ENCODE results near the gene PPP1R7.
A peak's percentile ranks its signal among the peaks of the same experiment; 100 is the strongest.

Gene PPP1R7

DNA sequence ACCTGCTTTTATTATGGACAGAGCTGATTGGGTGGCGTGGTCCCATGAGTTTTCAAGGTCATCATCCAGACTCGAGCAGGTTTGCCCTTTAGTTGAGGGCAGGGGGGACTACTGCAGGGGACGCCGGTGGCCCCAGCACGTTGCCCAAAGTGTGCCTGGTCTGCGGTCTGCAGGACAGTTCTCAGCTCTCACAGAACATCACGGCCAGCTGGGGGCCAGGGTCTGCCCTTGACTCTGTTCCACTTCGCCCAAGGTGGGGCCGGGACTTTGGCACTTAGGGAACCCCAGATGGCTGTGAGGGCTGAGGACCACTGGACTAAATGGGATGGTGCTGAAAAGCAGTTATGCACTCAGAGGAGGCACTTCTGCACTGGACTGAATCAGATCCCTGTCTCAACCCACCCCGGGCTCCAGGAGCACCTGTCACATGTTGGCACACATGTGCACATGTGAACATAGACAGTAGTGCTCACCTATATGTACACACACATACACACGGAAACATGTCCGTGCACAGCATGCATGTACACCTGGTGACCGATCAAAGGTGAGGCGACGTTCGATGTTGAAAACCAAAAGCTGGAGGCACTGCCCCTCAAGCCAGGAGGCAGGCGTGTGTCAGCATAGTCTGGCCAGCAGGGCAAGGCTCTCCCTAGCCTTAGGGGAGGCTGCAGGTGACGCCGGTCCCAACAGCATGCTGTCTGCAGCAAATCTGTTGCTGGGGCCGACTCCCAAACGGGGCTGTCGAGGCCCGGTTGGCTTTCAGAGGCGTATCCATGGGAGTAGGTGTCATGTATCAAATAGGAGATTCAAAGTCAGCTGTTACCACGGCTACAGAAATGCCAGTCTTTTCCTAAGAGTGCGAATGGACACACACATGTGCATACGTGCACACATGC lies 48.4 kb downstream of the PPP1R7 start:
- no peak for DNase-seq

DNA sequence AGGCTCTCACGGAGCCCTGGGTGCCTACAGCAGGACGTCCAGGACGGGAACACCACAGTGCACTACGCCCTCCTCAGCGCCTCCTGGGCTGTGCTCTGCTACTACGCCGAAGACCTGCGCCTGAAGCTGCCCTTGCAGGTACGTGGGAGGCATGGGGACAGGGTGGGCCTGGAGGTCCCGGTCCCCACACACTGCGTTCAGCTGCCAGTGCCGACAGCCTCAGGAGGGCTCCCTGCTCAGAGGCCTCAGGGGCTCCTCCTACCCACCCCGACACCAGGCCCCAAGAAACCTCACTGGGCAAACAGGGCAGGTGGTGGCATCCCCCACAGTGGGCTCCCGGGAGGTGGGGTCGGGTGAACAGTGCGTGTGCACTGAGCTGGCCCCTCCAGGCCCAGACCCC lies 49.0 kb downstream of the PPP1R7 start:
- no peak for DNase-seq

DNA sequence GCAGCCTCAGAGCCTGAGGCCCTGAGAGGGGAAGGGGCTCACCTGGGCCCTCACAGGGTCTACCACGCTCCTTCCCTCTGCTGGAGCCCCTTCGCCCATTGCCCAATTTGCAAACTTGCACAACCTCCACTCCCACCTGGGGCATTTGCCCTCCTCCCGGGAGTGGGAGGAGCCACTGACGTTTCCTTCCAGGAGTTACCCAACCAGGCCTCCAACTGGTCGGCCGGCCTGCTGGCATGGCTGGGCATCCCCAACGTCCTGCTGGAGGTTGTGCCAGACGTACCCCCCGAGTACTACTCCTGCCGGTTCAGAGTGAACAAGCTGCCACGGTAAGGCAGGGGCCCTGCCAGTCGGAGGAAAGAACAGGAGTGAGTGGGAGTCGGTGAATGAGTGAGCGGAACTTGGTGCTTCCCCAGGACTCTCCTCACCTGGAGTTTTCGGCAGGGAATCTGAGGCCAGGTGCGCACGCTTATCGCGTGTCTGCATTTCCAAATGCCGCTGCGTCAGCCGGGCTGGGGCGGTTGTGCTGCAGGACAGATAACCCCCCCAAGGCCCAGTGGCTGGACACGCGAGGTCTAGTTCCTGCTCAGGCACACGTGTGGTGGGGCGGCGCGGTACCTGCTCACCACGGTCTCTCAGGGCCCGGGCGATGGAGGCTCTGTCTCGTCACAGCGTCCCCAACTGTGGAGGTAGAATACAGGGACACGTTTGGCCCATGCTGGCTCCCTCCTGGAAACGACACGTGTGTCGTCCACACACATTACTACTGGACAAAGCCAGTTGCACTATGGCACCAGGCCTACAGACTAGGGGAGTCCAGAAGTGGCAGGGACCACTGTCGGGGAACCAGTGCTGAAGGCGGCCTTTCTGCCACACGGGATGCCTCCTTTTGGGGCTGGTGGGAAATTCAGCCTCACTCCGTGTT lies 49.9 kb downstream of the PPP1R7 start:
- DNase-seq = no peak

DNA sequence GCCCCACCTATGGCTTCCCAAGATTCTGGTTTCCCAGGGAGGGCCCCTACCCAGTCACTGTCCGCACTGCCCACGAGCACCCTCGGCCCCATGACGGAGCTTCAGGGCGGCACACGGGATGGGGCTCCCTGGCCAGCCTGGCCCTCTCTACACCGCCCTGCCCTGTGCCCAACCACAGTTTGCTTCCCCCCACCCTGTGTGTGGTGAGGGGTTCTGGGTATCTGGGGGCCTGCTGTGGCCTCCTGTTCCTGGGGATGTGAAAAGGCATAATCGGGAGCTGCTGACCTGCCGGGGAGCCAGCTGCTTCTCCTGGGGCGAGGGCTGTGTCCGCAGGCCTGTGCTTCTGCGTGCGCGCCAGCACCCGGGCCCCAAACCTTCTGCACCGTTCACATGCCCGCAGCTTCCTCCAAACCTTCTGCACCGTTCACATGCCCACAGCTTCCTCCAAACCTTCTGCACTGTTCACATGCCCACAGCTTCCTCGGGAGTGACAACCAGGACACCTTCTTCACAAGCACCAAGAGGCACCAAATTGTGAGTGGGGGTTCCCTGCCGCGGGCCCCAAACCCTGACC lies 50.6 kb downstream of the PPP1R7 start:
- peak; percentile 75 for DNase-seq

DNA sequence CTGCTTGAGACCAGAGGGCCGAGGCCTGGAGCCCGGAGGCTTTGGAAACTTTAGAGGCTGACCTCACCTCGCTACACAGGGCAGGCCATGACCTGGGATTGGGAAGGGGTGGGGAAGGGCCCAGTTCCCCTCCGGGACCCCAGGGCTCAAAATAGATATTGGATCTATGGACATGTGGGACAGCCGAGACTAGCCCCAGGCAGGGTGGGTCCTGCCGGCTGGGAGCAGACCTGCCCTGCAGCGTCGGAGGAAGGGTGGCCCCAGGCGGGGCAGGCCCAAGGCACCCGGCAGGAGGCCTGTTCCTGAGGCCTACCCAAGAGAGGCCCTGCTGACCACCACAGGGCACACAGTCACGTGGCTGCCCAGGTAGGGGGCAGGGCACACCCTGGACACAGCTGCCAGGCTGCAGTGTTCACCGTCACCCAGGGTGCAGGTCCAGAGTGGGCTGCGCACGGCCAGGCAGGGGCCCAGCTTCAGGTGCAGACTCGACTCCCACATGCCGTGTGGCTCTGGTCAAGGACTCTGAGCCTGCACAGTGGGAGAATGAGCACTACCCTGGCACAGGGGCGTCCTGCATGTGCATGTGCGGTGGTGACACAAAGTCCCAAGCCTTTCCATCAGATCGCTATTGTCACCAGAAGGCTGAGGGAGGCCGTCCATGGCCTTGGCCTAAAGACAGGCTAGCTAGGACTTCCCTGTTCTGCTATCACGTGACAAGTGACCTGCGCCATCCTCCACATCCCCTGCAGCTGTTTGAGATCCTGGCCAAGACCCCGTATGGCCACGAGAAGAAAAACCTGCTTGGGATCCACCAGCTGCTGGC lies 51.4 kb downstream of the PPP1R7 start:
- no peak for DNase-seq

DNA sequence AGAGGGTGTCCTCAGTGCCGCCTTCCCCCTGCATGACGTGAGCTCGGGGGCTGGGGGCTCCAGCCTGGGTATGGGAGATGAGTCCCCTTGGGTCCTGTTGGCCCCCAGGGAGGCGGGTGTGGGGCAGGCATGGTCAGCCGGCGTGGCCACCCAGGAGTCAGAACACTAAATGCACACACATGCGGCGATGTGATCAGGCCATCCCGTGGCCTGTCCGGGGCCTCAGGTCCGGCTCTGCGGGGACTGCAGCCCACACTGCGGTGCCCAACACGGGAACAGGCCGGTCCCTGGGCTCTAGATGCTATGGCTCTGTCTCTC lies 52.0 kb downstream of the PPP1R7 start:
- no peak for DNase-seq

DNA sequence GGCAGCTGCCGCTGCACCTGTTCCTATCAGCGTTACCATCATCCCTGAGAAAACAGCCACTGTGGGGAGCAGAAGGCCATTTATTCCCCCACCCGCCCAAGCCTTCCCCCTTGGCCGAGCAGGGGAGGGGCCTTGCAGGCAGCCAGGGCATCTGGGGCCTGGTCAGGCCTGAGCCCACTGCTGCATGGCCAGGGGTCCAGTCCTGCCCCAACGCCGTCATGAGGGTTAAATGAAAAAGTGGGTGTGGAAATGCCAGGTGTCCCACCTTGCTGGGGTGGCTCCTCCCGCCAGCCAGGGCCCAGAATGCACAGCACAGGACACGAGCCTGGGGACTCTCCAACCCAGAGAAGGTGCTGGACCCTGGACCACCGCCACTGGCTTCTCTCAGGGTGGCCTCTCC lies 52.4 kb downstream of the PPP1R7 start:
- no peak for DNase-seq

DNA sequence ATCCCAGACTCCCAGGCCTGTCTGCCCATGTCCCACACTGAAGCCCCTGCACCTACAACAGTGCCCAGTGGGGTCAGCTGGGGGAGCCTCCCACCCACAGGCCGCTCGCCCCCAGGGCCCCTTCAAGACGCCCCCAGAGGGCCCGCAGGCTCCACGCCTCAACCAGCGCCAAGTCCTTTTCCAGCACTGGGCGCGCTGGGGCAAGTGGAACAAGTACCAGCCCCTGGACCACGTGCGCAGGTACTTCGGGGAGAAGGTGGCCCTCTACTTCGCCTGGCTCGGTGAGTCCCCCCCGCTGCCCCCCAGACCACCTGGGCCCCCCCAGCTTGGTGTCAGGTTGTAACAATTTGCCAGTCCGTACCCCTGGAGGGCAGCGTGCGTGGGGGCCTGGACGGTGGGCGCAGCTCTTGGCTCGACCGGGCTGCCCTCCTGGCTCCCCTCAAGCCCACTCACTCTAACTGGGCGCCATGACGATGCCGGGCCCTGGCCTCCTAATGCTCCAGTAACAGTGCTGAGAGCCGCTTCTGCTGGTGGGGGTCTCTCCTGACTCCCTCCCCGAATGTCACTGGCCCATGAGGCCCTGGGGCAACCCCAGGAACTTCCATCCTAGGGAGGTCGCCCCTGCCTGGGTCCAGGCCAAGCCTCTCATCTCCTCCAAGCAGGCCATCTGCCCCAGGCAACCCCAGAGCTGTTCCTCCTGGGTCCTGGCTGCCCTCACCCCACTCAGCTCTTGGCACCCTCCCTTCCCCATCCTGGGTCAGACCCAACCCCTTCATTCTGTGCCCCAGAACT lies 53.1 kb downstream of the PPP1R7 start:
- DNase-seq = no peak

DNA sequence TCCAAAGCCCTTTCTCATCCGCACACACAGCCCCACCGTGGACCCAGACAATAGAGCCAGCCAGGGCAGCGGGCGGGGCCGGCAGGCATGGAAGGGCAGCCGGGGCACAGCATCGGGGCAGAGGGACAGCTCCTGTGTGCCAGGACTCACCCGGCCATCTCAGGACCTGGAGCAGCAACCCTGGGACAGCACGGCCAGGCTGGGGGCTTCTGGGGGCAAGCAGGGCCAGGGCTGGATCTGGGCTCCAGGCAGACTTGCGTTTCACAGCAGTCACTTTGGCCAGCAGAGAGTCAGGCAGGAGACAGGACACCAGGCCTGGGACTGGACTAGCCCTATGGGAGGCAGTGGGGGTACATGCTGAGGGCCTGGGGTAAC lies 53.7 kb downstream of the PPP1R7 start:
- DNase-seq = no peak

DNA sequence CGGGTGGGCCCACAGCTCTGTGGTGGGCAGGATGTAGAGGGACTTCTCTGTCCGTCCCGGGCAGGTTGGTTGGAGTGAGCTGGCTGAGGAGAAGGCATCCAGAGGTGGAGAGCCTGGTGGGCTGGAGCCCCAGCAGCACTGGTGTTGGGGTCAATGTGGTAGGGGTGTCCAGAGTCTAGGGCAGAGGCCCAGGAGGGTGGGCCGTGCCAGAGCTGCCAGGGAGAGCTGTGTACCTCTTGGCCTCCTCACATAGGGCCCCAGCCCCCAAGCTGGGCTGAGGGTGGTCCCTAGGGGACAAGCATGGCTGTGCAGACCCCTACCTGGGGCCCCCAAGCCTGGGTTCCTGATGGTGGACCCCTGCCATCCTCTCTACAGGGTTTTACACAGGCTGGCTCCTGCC lies 54.2 kb downstream of the PPP1R7 start:
- DNase-seq = no peak

DNA sequence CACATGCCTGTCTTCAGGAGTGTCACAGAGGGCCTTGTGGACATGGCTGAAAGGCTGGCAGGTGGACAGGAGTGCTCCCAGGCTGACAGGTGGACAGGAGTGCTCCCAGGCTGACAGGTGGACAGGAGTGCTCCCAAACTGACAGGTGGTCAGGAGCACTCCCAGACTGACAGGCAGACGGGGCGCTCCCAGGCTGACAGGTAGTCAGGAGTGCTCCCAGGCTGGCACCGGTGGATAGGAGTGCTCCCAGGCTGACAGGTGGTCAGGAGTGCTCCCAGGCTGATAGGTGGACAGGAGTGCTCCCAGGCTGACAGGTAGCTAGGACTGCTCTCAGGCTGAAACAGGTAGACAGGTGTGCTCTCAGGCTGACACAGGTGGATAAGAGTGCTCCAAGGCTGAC lies 54.8 kb downstream of the PPP1R7 start:
- no peak for DNase-seq

DNA sequence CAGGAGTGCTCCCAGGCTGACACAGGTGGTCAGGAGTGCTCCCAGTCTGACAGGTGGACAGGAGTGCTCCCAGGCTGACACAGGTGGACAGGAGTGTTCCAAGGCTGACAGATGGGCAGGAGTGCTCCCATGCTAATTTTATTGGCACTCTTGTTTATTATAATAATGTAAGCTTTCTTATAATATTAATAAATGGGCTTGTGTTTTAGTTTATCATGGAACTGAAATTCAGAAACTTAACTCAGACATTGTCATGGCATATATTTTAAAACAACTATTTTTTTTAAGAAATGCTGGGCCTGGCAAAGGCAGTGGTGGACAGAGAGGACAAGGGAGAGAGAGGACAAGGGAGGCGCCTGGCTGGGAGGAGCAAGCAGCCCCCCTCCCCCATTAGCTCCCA lies 56.9 kb downstream of the PPP1R7 start:
- no peak for DNase-seq

DNA sequence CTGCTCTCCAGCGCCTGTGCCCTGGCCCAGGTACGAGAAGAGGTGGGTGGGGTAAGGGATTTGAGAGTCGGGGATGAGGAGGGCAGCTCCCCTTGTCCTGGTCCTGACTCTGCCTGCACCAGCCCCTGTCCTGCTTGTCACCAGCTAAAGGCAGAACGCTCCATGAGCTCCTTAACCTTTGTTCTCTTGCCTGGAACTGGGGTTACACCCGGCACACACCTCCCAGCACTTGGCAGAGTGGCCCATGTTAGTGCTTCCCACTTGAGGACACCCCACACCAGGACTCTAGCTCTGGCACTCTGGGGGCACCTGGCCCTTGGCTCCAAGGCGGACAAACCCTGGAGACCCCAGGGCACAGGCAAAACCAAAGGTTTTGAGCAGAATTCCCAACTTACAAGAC lies 57.4 kb downstream of the PPP1R7 start:
- no peak for DNase-seq

DNA sequence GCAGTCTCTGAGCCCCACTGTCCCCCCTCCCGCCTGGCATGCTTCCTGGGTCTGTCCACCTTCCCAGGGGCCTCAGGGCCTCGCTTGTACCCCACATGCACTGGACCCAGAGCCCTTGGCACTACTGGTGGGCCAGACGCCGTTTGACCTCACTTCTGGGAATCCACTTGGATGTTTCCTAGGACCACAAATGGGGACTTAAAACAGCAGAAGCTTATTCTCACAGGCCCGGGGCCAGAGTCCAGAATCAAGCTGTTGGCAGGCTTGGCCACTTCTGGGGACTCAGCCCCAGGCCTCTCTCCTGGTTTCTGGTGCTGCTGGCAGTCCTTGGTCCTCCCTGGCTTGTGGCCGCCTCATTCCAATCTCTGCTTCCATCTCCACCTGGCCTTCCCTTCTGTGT lies 57.8 kb downstream of the PPP1R7 start:
- no peak for DNase-seq

DNA sequence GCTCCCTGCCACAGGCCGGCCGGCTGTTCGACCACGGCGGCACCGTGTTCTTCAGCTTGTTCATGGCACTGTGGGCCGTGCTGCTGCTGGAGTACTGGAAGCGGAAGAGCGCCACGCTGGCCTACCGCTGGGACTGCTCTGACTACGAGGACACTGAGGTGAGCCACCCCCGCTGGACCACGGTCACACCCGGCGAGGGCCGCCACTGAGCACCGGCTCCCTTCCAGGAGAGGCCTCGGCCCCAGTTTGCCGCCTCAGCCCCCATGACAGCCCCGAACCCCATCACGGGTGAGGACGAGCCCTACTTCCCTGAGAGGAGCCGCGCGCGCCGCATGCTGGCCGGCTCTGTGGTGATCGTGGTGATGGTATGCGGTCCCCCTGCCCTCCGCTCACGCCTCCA lies 59.0 kb downstream of the PPP1R7 start:
- DNase-seq = no peak

DNA sequence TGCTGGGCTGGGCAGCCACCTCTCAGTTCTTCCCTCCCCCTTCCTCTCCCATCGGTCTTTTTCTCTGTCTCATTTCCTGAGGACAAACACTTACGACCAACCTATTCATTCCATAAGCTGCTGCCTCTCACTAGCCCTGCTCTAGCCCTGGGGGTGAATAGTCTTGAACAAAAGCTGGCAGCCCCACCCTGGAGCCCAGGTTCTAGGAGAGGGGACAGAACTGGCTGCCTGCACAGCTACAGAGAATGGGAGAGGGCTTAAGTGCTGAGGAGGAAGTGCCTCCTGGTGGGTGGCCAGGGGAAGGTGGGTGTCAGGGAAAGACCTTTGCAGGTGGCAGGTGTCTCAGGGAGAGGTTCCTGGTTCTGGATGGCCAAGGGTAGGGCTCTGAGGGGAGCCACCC lies 61.0 kb downstream of the PPP1R7 start:
- DNase-seq = no peak

DNA sequence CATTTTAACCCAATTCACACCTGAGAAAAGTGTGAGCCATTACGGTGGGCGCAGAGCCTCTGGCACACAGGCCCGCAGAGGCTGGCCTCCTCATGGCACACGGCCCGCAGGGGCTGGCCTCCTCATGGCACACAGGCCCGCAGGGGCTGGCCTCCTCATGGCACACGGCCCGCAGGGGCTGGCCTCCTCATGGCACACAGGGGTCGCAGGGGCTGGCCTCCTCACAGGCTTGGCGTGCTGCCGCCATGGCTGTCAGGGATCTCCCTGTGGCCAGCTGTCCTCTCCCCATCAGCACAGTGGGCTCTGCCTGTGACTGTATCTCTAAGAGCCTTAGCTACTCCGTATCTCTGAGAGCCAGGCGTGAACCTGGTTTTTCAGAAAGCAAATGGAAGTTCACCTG lies 62.8 kb downstream of the PPP1R7 start:
- DNase-seq = no peak

DNA sequence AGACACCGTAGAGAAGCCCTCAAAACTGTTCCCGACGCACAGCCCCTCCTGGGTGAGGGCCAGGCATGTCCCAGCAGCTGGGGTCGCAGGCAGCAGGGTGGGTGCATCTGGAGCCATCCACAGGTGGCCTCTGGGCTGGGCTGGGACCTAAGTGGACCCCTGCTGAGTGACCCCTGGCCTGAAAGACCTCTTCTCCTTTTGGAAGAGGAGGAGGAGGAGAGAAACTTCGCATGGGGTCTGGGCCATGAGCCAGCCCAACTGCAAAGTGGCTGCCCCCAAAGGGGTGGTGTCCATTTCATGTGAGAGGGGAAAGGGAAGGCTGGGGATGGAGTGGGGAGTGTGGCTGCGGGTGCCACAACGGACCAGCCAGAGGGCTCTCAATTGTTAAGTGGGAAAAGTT lies 63.3 kb downstream of the PPP1R7 start:
- no peak for DNase-seq

DNA sequence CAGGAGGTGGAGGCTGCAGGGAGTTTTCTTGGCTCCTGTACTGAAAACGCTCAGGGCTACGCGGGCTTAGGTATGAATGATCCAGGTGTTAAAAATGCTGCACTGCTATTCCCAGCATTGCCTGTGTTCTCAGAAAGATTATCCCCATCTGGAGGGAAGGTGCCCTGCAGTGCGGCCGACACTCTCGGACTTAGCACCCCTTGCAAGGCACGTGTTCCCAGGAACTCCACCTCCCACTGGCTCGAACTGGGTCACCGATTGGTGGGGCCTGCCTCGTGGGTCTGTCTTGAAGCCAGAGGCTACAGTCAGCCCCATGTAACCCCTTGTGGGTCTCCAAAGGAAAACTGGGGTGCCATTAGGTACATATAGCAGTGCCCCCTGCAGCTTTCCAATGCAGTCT lies 63.9 kb downstream of the PPP1R7 start:
- no peak for DNase-seq

DNA sequence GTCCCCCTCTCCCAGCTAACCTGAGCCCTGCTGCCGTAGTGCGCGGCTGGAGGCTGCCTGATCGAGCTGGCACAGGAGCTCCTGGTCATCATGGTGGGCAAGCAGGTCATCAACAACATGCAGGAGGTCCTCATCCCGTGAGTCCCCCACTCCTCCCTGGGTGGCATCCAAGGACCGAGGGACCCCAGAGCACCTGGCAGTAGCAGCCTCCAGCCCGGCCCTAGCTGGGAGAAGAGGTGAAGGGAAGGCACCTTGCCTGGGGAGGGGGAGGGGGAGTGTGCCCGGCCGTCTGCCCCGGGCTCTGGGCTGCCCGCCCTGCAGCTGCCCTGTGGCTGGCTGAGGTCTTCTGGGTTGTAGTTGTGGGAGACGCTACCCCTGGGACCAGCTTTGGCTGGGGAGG lies 64.5 kb downstream of the PPP1R7 start:
- no peak for DNase-seq

DNA sequence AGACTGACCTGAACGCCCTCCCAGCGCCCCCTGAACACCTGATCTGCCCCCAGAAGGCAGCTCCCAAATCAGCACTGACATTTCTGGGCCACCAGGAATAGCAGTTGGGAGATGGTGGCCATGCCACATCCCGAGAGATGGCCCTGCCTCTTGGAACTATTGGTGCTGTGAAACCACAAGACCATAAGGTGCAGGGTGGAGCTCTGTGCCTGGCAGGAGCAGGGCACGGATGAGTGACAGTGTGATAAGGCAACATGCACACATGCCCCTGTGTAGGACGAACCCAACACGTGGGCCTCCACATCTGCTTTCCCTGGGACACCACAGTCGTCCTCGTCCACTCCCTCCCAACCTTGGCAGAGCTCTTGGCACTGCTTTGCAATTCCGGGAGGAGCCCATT lies 65.2 kb downstream of the PPP1R7 start:
- DNase-seq = peak; percentile 65

DNA sequence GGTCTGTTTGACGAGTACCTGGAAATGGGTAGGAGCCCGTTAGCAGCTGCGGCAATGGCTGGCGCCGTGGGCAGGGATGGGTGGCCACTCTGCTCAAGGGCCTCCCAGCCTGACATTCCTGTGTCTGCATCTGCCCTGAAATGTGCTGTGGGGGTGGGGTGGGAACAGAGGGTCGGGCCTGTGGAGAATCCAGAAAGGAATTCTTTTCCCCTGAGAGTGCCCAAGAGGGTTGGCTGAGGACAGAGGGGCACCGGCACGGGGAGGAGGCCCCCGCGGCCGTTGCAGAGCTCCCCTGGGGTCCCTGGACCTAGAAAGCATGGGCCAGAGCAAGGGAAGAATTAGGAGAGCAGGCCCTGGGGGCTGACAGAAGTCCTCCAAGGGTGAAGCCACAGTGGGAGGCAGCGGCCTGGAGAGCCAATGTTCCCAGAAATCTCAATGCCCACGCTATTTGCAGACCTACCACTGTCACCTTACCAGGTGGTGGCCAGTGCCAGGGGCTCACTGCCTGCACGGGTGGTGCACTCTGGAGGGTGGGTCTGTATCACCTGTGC lies 66.0 kb downstream of the PPP1R7 start:
- no peak for DNase-seq
